GM12878 (cell line): ENCODE data around the gene MUTYH. TPM values are rescaled to one million over a fixed set of nuclear protein-coding genes. Genes with fewer than 3 reads are reported as not detected.
A peak's percentile ranks its signal among the peaks of the same experiment; 100 is the strongest.

Source experiments
- ATAC-seq: fragments of 200-7000 bp; cut with Tn5 transposase; 3 replicates; pipeline ENCODE4 v1.9.1; 2020; ENCODE audit warnings: mild to moderate bottlenecking, moderate library complexity
- BruUV-seq: library from RNA; stranded (reverse); fragments of 400-500 nt; replicated peaks from 2 replicates; lab custom pipeline; 2021; lab: Mats Ljungman, UMichigan
- CTCF ChIA-PET: fragments of 300-600 bp; sonication (Branson Sonifier 250); formaldehyde crosslinking; extraction: SDS; loops from one replicate; lab custom pipeline; 2021; ENCODE audit warnings: inconsistent platforms; lab: Yijun Ruan, JAX
- POLR2A ChIA-PET: fragments of 350-600 bp; formaldehyde crosslinking; extraction: SDS; loops from one replicate; lab custom pipeline; 2021; ENCODE audit warnings: inconsistent platforms; lab: Charles Lee
- RAD21 ChIA-PET: fragments of 300-600 bp; sonication (Branson Sonifier 250); formaldehyde crosslinking; loops from one replicate; lab custom pipeline; 2023; ENCODE audit warnings: antibody characterized with exemption; ENCODE audit not compliant: unreplicated experiment; lab: Charles Lee
- SMC1A ChIA-PET: fragments of 300-600 bp; sonication (Branson Sonifier 250); formaldehyde crosslinking; loops from one replicate; lab custom pipeline; 2023; ENCODE audit not compliant: unreplicated experiment, uncharacterized antibody; lab: Charles Lee
- DNase-seq: peaks from one replicate; pipeline ENCODE4 v3.0.0-alpha.2; 2011; ENCODE audit warnings: low read depth, low spot score
- FAIRE-seq: peaks from 3 replicates; lab custom pipeline; 2011; peaks lifted over from hg19 to GRCh38; lab: Jason Lieb, UNC
- H2AFZ ChIP-seq: 2 replicates; pipeline ENCODE4 v1.6.0; 2011; ENCODE audit warnings: low read depth, low read length, control low read depth; ENCODE audit not compliant: control insufficient read depth
- H3K27ac ChIP-seq: 2 replicates; pipeline ENCODE4 v1.5.1; 2011; ENCODE audit warnings: control low read depth; ENCODE audit not compliant: control insufficient read depth, insufficient read depth
- H3K27me3 ChIP-seq, 2 experiments: replicated peaks in 1 of 2; 2 replicates each; pipeline versions ENCODE4 v1.6.0 to v1.6.1; 2011; ENCODE audit warnings: low read length in 1 of 2; ENCODE audit not compliant: control insufficient read depth in 2 of 2, insufficient read depth in 2 of 2
- H3K36me3 ChIP-seq, 2 experiments: 2 replicates each; pipeline ENCODE4 v1.5.1; 2011; ENCODE audit warnings: low read length in 1 of 2; ENCODE audit not compliant: control insufficient read depth in 2 of 2, insufficient read depth in 2 of 2
- H3K4me1 ChIP-seq: 2 replicates; pipeline ENCODE4 v1.6.1; 2011; ENCODE audit warnings: mild to moderate bottlenecking, low read length, moderate library complexity, mixed read lengths; ENCODE audit not compliant: control insufficient read depth, insufficient read depth
- H3K4me2 ChIP-seq: 2 replicates; pipeline ENCODE4 v1.6.0; 2011; ENCODE audit warnings: control low read depth; ENCODE audit not compliant: control insufficient read depth, insufficient read depth
- H3K4me3 ChIP-seq: fragments of 200-600 bp; sonication (generic); 2 replicates; pipeline ENCODE4 v1.5.1; 2016
- H3K79me2 ChIP-seq: 2 replicates; pipeline ENCODE4 v1.6.0; 2011; ENCODE audit warnings: low read length; ENCODE audit not compliant: control insufficient read depth, insufficient read depth
- H3K9ac ChIP-seq: 2 replicates; pipeline ENCODE4 v1.8.0; 2011; ENCODE audit warnings: low read length, control low read depth, mixed read lengths; ENCODE audit not compliant: control insufficient read depth, insufficient read depth
- H3K9me3 ChIP-seq: replicated peaks from 3 replicates; pipeline ENCODE4 v1.5.1; 2011; ENCODE audit warnings: mild to moderate bottlenecking, low read length; ENCODE audit not compliant: control insufficient read depth, insufficient read depth
- H4K20me1 ChIP-seq: 2 replicates; pipeline ENCODE4 v1.6.0; 2011; ENCODE audit not compliant: control insufficient read depth, insufficient read depth
- BACH1 ChIP-seq: fragments of 450-650 bp; IDR thresholded peaks from 2 replicates; pipeline ENCODE4 v1.6.1; 2017; ENCODE audit warnings: mild to moderate bottlenecking, borderline replicate concordance
- BMI1 ChIP-seq: fragments of 450-650 bp; IDR thresholded peaks from 2 replicates; pipeline ENCODE4 v1.6.1; 2016; ENCODE audit warnings: mild to moderate bottlenecking, moderate library complexity, borderline replicate concordance
- CEBPB ChIP-seq, 2 experiments: fragments of 150-350 bp in 1 of 2; IDR thresholded peaks; 2 replicates each; pipeline ENCODE4 v1.6.1; 2012 to 2014; ENCODE audit warnings: low read depth in 2 of 2, low read length in 2 of 2, borderline replicate concordance in 1 of 2, inconsistent platforms in 1 of 2
- KLF5 ChIP-seq: fragments of 450-650 bp; IDR thresholded peaks from 2 replicates; pipeline ENCODE4 v1.6.1; 2014; ENCODE audit warnings: mild to moderate bottlenecking; ENCODE audit not compliant: partially characterized antibody
- MTA2 ChIP-seq: fragments of 450-650 bp; IDR thresholded peaks from 2 replicates; pipeline ENCODE4 v1.6.1; 2016; ENCODE audit warnings: low read depth, mild to moderate bottlenecking, moderate library complexity
- POLR2A ChIP-seq: IDR thresholded peaks from 2 replicates; pipeline ENCODE4 v1.6.1; 2011; ENCODE audit warnings: low read depth, mild to moderate bottlenecking, low read length
- POLR2AphosphoS5 ChIP-seq: IDR thresholded peaks from 2 replicates; pipeline ENCODE4 v1.6.1; 2011; ENCODE audit warnings: mild to moderate bottlenecking, low read length, inconsistent platforms
- RAD21 ChIP-seq: IDR thresholded peaks from 2 replicates; pipeline ENCODE4 v1.6.1; 2011; ENCODE audit warnings: mild to moderate bottlenecking, low read depth, low read length, moderate library complexity; ENCODE audit not compliant: insufficient read depth
- RAD51 ChIP-seq: fragments of 450-650 bp; IDR thresholded peaks from 2 replicates; pipeline ENCODE4 v1.6.1; 2016; ENCODE audit warnings: moderate library complexity, mild to moderate bottlenecking, inconsistent platforms
- SRF ChIP-seq, 2 experiments: IDR thresholded peaks; 2 replicates each; pipeline ENCODE4 v1.6.1; 2011; ENCODE audit warnings: low read depth in 2 of 2, low read length in 2 of 2, mild to moderate bottlenecking in 1 of 2, moderate library complexity in 1 of 2
- STAT3 ChIP-seq: IDR thresholded peaks from 2 replicates; pipeline ENCODE4 v1.6.1; 2011; ENCODE audit warnings: low read depth, low read length, improper control_type of control experiment
- ZNF217 ChIP-seq: fragments of 450-650 bp; IDR thresholded peaks from 2 replicates; pipeline ENCODE4 v1.6.1; 2017; ENCODE audit warnings: antibody characterized with exemption, mild to moderate bottlenecking
- ZSCAN29 ChIP-seq: fragments of 450-650 bp; IDR thresholded peaks from 2 replicates; pipeline ENCODE4 v1.6.1; 2017; ENCODE audit warnings: mild to moderate bottlenecking, moderate library complexity
- WGBS: methylation state at CpG from one replicate; pipeline ENCODE4 v1.1.6; 2016; ENCODE audit warnings: low lambda C conversion rate; ENCODE audit not compliant: insufficient replicate concordance, insufficient coverage; ENCODE audit errors: missing lambda C conversion rate; 5-methylcytosine and 5-hydroxymethylcytosine counted together
- in situ Hi-C: fragments of 300-500 bp; cut with MboI; formaldehyde crosslinking; loops from 9 replicates; pipeline ENCODE4 v1.14.3; 2018; ENCODE audit warnings: mixed read lengths
- intact Hi-C: fragments of 100-400 bp; cut with micrococcal nuclease; formaldehyde crosslinking; loops from one replicate; pipeline ENCODE4 v1.14.2; 2022; ENCODE audit not compliant: unreplicated experiment
- polyA plus RNA-seq, 11 experiments: library from polyadenylated mRNA; depleted of rRNA in 4 of 11; unstranded in 6 of 11; stranded (reverse) in 5 of 11; fragments of >200 nt; fragmentation: Nextera tagmentation in 4 of 11; fragmentation: Illumina TruSeq in 1 of 11; extraction: Ambion mirVana in 4 of 11; extraction: Trizol in 1 of 11; gene quantifications; 1 replicate in 1 of 11; 2 replicates in 10 of 11; pipeline versions ENCODE4 v1.2.1 to v1.2.3, GENCODE V29; 2011 to 2016; ENCODE audit warnings: inconsistent platforms in 2 of 11, missing spikeins in 2 of 11, low read depth in 1 of 11
- total RNA-seq, 4 experiments: library from RNA; depleted of rRNA in 3 of 4; stranded (reverse); fragments of >200 nt in 3 of 4; fragmentation: Illumina TruSeq in 1 of 4; extraction: Trizol in 1 of 4; gene quantifications; 2 replicates each; pipeline versions ENCODE4 v1.2.1 to v1.2.3, GENCODE V29; 2013 to 2021
- TF ChIP-seq, protein P1 (sequence below): IDR thresholded peaks from 2 replicates; pipeline ENCODE4 v1.6.1; 2012; ENCODE audit warnings: mild to moderate bottlenecking, low read depth, low read length
- TF ChIP-seq, protein P2 (sequence below): IDR thresholded peaks from 2 replicates; pipeline ENCODE4 v1.6.1; 2011; ENCODE audit warnings: mild to moderate bottlenecking, low read depth, low read length, moderate library complexity; ENCODE audit not compliant: insufficient replicate concordance
- TF ChIP-seq, protein P3 (sequence below): IDR thresholded peaks from 2 replicates; pipeline ENCODE4 v1.6.1; 2011; ENCODE audit warnings: low read depth, low read length, improper control_type of control experiment, borderline replicate concordance

MUTYH gene
- total and polyA plus RNA-seq, 10 of the 15 experiments (the other 5 are each of a cell fraction or from before 2014, with no cell fraction given), result 2.5 to 42.0 (median 30.0) TPM

DNA sequence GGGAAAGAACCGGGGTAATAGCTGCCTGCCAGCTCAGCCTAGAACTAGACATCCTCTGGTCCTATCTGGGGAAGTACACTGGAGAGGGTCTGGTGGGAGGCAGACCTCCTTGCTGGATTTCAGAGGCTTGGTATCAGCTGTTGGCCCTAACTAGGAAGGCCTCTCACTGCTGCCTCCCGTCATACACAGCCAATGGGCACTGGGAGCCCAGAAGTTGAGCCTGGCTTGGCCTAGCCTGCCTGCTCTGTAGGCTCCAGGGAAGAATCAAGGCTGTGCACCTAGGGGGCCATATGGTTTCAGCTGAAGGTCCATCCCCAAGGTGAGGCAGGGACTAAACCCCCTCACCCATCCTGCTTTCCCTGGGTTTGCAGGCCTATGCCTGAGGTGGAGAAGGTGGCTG is 4.3 kb upstream of the MUTYH start (continued):
- TF ChIP-seq, protein P1, sequence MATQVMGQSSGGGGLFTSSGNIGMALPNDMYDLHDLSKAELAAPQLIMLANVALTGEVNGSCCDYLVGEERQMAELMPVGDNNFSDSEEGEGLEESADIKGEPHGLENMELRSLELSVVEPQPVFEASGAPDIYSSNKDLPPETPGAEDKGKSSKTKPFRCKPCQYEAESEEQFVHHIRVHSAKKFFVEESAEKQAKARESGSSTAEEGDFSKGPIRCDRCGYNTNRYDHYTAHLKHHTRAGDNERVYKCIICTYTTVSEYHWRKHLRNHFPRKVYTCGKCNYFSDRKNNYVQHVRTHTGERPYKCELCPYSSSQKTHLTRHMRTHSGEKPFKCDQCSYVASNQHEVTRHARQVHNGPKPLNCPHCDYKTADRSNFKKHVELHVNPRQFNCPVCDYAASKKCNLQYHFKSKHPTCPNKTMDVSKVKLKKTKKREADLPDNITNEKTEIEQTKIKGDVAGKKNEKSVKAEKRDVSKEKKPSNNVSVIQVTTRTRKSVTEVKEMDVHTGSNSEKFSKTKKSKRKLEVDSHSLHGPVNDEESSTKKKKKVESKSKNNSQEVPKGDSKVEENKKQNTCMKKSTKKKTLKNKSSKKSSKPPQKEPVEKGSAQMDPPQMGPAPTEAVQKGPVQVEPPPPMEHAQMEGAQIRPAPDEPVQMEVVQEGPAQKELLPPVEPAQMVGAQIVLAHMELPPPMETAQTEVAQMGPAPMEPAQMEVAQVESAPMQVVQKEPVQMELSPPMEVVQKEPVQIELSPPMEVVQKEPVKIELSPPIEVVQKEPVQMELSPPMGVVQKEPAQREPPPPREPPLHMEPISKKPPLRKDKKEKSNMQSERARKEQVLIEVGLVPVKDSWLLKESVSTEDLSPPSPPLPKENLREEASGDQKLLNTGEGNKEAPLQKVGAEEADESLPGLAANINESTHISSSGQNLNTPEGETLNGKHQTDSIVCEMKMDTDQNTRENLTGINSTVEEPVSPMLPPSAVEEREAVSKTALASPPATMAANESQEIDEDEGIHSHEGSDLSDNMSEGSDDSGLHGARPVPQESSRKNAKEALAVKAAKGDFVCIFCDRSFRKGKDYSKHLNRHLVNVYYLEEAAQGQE, result no peak
- TF ChIP-seq POLR2AphosphoS5, result peak; percentile 68; the same call in 1 of the 2 replicates

DNA sequence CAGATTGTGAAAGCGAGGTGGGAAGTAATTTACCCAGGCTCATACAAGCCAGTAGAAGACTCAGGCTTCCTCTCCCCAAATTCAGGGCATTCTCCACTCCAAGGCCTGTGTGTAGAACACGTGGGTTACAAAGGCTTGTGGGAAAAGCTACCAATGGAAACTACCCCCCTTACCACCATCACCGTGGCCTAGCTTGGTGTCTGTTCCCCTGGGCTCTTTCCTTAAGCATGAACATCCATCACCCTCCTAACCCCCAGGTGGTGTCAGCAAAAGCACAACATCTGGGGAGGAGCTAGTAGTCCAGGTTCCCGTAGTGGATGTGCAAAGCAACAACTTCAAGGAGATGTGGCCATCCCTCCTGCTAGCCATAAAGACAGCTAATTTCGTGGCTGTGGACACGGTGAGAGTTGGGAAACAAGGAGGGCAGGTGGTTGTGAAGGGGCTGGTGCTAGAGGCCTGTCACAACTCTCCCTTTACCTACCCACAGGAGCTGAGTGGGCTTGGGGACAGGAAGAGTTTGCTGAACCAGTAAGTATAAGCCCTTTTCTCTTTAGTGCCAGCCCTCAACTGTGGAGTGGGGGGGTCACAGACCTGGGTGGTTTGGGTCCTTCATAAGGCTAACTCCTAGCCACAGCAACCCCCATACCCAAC is 701 bp upstream of the MUTYH start:
- H3K79me2 ChIP-seq, result peaks cover 38% of the 10 kb centered on the region
- DNase-seq, result no peak
- RAD21 ChIA-PET, result interaction anchor here (0.7 to 4.1 kb wide), 20 partner anchors 10 to 609 kb away, joined by 3 to 83 read pairs (median 5); partner anchors contain the start of genes CCDC163, HECTD3, HPDL and MMACHC
- peak; percentile 6 for ATAC-seq
- no peak overlapping the region for H2AFZ ChIP-seq
- SMC1A ChIA-PET, result interaction anchor here (1.0 to 7.9 kb wide), 18 partner anchors 7 to 329 kb away, joined by 3 to 73 read pairs (median 9); partner anchors contain the start of genes CCDC163, HPDL, MMACHC and TESK2
- H3K27ac ChIP-seq, result peak overlapping the region; percentile 93
- 8% methylated on average over 6 of the region's 6 CpGs for WGBS
- no peaks in the 10 kb centered on the region for H3K9me3 ChIP-seq
- peak; percentile 47 for FAIRE-seq
- H3K4me3 ChIP-seq, result peak overlapping the region; percentile 71
- H3K36me3 ChIP-seq, result peaks cover 19 to 25% of the 10 kb centered on the region in 2 experiments
- no TSS peak for BruUV-seq
- peak overlapping the region; percentile 82 for H3K4me2 ChIP-seq
- peak overlapping the region; percentile 98 for H3K9ac ChIP-seq
- H3K27me3 ChIP-seq, result no peaks in the 10 kb centered on the region
- POLR2A ChIA-PET, result interaction anchor here (0.7 to 5.4 kb wide), 19 partner anchors 8 to 355 kb away, joined by 3 to 98 read pairs (median 6); partner anchors contain the start of genes AKR1A1, CCDC163, EIF2B3 and GPBP1L1
- no peaks in the 10 kb centered on the region for H4K20me1 ChIP-seq
- peaks cover 11% of the 10 kb centered on the region for H3K4me1 ChIP-seq
- in situ Hi-C loops, result no loop called here
- intact Hi-C loops, result loop anchor here (1.0 to 5.0 kb wide), 4 partner anchors 37 to 346 kb away; partner anchors contain the start of genes CCDC163, GPBP1L1, HECTD3 and MMACHC
- CTCF ChIA-PET, result interaction anchor here (0.9 to 6.6 kb wide), 15 partner anchors 14 to 329 kb away, joined by 3 to 94 read pairs (median 9); partner anchors contain the start of genes CCDC163, HECTD3, HPDL and MMACHC
- TF ChIP-seq POLR2AphosphoS5, result peak; percentile 37; the same call in 1 of the 2 replicates
- peak; percentile 67 for TF ChIP-seq POLR2A
- TF ChIP-seq BACH1, result no peak
- TF ChIP-seq RAD21, result peak; percentile 21; the same call in 1 of the 2 replicates
- TF ChIP-seq MTA2, result no peak
- no peak for TF ChIP-seq STAT3
- no peak for TF ChIP-seq ZSCAN29
- TF ChIP-seq, protein P2, sequence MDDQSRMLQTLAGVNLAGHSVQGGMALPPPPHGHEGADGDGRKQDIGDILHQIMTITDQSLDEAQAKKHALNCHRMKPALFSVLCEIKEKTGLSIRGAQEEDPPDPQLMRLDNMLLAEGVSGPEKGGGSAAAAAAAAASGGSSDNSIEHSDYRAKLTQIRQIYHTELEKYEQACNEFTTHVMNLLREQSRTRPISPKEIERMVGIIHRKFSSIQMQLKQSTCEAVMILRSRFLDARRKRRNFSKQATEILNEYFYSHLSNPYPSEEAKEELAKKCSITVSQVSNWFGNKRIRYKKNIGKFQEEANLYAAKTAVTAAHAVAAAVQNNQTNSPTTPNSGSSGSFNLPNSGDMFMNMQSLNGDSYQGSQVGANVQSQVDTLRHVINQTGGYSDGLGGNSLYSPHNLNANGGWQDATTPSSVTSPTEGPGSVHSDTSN, result no peak
- no peak for TF ChIP-seq SRF (IDR thresholded peaks at IDR 0.05; ENCODE audit: low read depth in 2 of 2, low read length in 2 of 2)
- TF ChIP-seq BMI1, result no peak
- TF ChIP-seq CEBPB (IDR thresholded peaks at IDR 0.05; ENCODE audit: borderline replicate concordance in 1 of 2, low read depth in 2 of 2, low read length in 2 of 2), result no peak
- no peak for TF ChIP-seq KLF5
- TF ChIP-seq RAD51, result no peak
- TF ChIP-seq, protein P3, sequence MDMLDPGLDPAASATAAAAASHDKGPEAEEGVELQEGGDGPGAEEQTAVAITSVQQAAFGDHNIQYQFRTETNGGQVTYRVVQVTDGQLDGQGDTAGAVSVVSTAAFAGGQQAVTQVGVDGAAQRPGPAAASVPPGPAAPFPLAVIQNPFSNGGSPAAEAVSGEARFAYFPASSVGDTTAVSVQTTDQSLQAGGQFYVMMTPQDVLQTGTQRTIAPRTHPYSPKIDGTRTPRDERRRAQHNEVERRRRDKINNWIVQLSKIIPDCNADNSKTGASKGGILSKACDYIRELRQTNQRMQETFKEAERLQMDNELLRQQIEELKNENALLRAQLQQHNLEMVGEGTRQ, result no peak
- no peak for TF ChIP-seq ZNF217
